GM19452 (cell line): ENCODE measurements around the gene CDH12.
A peak's percentile ranks its signal among the peaks of the same experiment; 100 is the strongest.
"Not testable (repeated sequence)": the region's sequence is repeated elsewhere in the genome, so short reads cannot be mapped to it uniquely, and the experiment has no call there.

Source experiments
- ATAC-seq: cut with Tn5 transposase; IDR thresholded peaks from one replicate; pipeline ENCODE4 v1.9.1; 2021; ENCODE audit not compliant: unreplicated experiment

CDH12 gene

DNA sequence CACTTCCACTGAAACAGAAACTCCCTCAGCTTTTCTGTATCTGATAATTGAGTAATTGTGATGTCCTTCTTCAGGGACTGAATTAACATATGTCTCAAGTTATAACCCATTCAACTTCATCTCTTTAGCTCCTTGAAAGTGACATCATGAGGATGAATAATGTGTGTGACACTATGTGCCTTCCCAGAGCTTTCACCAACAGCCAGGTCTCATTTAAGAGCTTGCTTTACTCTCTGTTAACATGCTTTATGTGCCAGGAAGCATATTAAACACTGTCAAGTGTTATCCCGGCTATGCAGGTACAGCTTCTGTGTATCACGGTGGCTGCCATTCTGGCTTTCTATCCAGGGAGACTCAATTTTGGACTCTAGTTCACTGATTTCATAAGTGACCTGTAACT is 799.9 kb downstream of the CDH12 start:
- no peak for ATAC-seq

DNA sequence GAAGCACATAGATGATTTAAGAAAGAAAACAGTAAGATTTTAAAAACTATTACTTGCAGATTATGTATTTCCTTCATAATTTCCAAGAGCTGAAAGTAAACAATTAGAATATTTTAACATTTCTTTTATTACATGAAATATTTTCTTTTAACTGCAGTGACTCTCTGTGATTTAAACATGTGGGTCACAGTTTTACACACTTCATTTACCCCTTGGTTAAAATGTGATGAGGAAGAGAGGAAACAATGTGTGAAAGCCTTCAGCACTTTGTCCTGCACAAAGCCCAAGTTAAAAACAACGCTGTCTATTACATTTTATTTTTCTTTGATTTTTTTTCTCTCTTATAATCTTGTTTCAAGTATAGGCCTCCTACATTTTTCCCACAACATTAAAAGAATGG is 801.3 kb downstream of the CDH12 start:
- no peak for ATAC-seq

DNA sequence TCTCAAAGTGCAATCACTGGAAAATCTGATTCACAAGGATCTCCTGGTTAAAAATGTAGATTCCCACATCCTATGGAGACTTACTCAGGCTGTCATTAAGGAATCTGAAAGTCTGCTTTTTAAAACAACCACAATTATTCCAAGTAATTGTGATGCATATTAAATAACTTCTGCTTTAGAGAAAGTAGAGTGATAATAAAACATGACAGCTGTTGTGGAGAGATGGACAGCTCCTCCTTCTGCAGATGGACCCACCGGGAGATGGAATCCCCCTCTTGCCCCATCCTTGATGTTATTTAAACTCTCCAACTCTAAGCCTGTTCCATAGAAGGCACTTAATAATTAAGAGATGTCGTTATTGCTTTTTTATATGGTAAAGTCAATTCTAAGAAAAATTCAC is 802.2 kb downstream of the CDH12 start:
- ATAC-seq, result no peak

DNA sequence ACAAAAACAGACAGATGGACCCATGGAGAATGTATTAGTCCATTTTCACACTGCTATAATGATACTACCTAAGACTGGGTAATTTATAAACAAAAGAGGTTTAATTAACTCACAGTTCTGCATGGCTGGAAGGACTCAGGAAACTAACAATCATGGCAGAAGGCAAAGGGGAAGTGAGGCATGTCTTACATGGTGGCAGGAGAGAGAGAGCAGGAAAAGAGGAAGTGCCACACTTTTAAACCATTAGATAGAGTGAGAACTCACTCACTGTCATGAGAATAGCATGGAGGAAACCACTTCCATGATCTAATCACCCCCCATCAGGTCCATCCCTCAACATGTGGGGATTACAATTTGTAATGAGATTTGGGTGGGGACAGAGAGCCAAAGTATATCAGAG is 808.9 kb downstream of the CDH12 start:
- ATAC-seq, result no peak

DNA sequence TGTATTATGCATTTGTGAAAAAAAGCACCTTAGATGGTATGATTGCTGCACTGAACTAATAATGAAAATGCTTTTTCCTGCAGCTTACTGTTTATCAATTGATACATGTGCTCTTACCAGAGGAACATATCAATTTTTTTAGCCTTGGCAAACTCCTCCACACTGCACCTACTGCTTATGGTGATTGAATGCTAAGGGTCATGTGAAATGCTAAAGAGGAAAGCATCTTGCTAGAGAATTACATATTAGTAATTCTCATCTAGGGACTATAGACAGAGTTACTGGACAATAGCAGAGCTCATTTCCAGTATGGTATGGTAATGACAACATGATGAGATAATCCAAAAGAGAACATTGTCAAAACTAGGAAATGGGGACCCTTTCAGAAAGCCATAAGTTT is 817.1 kb downstream of the CDH12 start:
- no peak for ATAC-seq

DNA sequence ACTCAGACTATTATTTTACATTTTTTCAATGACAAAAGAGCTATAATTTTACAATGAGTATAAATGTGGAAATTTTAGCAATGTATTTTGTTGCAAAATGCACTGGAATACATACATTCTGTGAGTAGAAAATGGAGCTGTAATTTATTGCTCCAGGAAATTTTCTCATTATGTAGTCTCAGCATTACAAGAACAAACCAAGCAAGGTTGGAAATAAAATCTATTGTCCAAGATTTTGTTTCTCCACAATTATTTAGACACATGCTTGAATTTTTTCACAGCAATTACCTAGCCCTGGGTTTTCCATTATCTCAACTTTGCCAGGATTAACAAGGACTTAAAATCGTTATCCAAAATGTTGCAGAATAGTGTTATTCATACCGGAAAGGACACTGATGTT is 820.1 kb downstream of the CDH12 start:
- ATAC-seq, result no peak

DNA sequence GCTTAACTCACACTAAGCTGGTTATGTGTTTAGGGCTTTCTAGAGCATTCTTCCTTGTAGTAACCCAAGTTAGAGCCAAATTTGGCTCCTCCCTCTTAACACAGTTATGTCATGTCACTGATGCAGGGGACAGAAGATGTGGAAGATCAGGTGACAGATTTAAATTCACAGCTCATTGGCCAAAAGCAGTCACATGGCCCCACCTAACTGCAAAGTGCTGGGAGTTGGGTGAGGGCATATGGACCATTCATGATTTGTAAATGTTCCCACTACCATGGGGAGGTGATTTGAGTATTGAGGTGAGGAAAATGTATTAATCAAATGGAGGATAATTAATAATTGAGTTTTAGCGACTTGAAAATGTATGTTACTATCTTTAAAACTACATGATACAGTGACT is 829.4 kb downstream of the CDH12 start:
- no peak for ATAC-seq

DNA sequence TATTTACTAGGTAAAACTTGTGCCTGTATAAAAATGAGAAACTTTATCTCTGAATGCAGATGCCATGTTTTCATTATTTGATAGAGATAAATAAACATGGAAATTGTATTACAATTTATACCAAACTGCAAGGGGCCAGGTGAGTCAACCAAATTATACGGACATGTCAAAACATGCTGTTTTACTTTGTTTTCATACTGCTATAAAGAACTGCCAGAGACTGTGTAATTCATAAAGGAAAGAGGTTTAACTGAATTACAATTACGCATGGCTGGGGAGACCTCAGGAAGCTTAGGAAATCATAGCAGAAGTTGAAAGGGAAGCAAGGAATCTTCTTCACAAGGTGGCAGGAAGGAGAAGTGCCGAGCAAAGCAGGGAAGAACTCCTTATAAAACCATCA is 840.3 kb downstream of the CDH12 start:
- not testable (repeated sequence) for ATAC-seq

DNA sequence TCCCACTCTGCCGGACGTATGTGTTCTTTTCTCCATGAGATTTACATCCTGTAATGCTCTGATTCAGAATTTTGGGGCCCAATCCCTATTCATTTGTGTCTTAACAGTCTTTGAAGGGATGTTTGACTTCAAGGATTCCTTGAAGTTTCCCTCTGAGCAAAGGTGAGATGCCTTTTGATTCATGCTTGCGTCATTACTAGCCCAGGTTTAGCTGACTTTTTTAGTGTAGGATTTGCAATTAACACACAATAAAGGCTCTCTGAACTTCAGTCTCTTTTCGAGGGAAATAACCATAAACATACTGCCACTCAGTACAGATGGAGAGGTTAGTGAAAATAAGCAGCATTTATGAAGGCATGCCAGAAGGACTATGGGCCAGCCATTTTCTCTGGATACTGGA is 842.3 kb downstream of the CDH12 start:
- ATAC-seq, result not testable (repeated sequence)

DNA sequence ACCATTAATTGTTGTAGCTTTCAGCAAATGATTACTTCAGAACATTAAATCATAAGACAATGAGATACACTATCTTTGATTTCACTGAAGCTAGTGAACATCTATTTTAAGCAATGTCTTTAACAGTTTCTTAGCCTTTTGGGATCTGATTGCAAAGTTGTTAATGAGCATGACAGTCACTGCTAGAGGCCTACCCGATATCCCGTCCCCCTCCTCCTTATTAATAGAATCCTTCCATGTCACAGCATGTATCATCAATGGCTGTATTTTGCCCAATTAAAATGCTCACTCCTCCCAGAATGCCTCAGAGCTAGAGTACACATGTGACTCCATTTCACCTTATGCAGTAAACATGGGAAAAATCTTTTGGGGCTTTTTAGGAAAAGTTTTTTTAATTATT is 852.0 kb downstream of the CDH12 start:
- ATAC-seq, result not testable (repeated sequence)

DNA sequence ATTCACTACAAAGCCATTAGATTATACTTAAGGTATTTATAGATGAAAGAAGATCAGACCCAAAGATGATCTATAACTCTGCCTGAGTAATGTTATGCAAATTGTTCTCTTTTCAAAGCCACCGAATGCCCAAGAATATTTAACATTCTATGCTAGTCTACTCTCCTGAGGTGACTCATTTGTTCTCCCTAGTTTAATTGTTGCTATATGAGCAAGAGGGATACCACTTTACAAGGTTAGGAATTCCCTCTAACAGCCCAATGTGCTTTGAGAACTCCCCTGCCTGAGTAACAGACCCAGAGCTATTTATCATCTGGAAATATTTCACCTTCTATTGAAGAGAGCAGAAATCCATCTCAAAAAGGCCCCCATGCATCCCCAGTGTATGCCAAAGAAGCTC is 867.3 kb downstream of the CDH12 start:
- not testable (repeated sequence) for ATAC-seq

DNA sequence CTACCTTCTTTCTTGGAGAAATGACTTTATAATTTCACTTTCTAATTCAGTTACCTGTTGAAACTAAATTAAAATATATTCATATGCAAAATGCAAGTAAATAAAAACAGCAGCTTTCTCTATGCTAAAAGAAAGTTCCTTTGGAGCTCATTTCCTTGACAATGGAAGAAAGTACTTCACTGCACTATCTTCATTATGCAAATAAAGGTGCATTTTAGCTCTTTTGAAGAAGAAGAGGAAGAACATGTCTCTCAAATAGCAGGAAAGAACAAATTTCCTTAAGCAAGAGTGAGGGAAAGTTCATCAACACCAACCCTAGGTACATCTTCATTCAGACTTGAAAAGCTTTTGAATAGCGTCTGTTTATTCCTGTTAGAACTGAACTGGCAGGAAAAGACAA is 901.6 kb downstream of the CDH12 start:
- not testable (repeated sequence) for ATAC-seq

DNA sequence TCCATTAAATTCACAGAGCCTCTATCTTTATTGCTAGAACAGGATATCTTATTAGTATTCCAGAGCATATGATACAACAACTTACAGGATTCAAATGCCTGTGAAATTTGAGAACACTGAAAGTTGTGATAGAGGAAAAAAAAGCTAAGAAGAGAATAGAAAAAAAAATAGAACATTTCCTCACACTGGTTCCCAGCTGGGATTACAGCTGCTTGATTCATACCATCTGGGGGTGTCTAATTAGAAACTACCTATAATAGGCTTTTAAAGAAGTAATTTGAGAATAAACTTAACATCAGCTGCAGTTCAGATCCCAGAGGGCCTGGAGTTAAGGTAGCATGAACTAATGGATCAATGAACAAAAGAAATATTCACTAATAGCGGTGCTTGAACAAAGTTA is 922.0 kb downstream of the CDH12 start:
- ATAC-seq, result no peak

DNA sequence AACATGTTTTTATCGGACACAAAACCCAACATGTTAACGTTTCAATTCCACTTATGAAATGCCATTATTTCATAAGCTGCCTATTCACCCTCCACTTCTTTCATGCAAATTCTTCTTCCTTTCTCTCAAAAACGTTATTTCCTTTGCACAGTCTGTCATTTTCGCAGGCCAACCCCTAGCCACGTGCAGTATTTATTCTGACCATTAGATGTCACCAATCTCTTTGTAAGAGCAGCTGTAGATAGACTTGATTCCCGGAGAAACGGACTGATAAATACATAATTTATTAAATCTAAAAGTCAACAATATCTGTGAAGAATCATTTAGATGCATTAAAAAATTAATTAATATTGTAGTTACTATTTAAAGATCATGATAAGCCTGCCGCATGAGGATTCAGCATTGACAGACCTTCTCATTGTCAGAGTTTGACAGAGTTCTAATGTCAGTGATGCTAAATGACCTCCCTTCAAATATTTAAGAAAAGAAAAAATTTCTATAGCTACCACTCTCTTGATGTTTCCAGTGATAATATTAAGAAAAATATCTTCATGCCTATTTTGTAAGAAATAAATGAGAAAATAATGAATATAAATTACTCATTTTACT is 933.6 kb downstream of the CDH12 start:
- ATAC-seq, result peak; percentile 90

DNA sequence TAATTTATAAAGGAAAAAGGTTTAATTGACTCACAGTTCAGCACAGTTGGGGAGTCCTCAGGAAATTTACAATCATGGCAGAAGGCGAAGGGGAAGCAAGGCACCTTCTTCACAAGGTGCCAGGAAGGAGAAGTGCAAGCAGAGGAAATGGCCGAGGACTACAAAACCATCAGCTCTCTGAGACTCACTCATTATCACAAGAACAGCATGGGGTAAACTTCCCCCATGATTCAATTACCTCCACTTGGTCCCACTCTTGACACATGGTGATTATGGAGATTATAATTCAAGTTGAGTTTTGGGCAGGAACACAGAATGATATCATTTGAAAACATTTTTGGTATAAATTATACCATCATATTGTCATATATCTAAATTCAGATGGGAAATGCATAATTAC is 934.7 kb downstream of the CDH12 start:
- ATAC-seq, result no peak

DNA sequence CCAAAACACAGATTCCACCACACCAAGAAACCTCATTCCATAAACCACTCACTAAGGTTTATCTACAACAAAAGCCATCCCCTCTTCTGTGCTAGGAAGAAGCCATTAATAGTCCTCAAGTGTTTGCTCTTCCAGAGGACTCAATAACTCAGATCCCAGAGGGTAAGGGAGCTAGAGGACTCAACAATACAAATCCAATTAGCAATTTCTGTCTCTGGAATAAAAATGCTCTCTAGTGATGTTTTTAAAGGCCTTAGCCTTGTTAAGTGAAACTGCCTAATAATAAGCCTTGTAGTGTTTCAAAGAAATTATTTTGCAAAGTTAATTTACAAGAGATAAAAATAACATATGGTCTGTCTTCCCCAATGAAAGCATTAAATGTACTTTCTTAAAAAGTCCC is 942.4 kb downstream of the CDH12 start:
- no peak for ATAC-seq

DNA sequence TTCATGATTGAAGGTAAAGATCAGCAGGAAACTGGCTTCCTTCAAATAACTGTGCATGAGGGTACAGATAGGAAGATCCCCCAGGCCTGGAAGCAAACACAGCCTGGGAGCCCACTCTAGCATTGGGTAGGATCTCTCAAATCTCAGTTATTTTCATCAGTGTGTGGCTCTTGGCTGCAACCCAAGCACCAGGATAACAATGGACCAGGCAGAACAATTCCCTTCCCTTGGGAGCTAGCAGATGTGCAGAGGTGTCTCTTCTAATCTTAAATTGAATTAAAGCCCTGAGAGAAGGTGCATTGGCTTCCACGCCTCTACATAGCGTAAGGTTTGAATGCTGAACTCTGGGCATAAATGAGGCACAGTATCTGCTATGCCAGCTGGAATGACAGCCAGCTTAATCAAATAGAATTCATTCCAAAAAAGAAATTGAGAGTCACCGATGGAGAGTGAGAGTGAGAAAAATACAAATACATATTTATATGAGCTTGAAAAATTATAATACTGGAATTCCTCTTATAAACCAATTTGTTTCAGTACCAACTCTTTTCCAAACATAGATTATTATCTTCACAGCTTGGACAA is 957.3 kb downstream of the CDH12 start:
- no peak for ATAC-seq

DNA sequence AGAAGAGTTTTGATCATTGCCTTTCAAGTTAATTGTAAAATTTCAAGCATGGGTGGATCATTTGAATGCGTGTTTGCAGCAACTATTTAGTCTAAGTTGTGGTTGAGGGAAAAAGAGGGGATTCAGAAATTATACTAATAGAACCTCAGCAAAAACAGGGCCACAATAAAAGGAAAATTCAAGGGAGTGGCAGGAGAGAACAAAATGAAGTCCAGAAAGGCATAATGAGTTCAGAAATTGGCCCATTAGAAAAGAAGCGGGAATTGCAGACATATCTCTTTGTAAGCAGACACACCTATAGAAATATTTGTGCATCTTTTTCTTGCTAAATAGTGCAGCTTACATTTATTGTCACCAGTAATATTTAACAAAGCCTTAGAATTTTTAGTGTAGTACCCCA is 960.0 kb downstream of the CDH12 start:
- ATAC-seq, result no peak

DNA sequence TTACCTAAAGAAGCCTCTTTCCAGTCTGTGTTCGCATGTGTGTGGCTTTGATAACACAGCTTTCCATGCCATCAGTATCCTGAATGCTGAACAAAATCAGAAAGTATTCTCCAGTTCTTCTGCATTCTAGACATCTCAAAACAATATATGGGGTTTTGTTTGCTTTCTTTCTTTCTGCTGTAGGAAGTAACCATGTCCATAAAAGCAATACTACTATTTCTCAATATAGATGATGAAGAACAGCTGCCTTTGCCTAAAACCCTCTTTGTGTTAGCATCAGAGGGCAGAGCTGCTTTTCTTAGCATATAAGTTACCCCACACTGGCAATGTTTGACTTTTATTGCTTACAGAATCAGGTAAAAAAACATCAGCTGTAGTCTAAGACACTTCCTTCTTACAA is 963.6 kb downstream of the CDH12 start:
- no peak for ATAC-seq

DNA sequence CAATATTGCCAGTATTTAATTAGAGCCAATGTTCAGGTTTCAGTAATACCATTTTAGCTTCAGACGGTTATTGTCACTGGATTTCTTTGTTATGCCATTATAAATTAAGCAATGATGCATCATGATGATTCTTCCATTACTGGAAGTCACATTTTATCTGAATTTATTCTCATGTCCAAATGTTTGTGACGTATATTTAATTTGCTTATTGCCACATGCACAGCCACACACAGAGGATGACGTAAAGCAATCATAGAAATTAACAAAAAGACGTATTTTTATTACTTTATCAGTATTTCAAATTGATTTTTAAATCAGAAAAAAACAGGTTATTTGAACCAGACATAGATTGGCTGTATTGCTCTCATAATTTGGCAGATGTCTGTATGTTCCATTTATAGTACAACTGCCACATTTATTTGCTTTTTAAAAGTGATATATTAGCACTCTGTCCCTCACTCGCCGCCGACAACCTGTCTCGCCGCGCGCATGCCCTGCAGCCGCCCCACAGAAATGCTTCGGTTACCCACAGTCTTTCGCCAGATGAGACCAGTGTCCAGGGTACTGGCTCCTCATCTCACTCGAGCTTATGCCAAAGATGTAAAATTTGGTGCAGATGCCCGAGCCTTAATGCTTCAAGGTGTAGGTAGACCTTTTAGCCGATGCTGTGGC is 970.9 kb downstream of the CDH12 start:
- ATAC-seq, result no peak

DNA sequence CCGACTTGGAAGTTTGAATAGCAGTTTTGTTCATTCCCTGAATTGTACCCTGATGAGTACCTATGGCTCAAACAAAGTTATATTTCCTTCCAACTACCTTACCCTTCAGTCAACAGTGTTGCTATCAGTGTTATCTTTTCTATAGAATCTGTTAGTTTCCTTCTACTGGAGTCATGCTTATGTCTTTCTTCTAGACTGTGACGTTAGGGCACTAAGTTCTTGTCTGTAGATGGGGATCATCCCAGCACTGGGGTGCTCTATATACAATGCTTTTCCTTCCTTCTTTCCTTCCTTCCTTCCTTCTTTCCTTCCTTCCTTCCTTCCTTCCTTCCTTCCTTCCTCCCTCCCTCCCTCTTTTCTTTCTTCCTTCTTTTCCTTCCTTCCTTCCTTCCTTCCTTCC is 973.0 kb downstream of the CDH12 start:
- ATAC-seq, result no peak

DNA sequence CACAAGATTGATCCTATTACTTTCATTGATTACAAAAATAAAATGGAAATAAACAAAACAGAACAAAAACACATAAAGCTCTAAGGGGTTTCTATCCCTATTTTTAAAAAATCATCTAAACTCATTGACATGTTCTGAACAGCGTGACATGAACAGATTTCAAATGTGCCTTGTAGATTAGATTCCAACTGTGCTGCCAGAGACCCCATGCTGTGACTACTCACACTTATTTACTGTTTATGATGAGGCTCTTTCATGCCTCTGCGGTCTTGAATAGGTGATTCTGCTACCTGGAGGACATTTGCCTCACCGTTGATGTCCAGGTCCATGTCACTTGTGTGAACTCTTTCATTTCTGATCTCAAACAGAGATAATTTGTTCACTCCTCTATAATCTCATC is 990.2 kb downstream of the CDH12 start:
- no peak for ATAC-seq

DNA sequence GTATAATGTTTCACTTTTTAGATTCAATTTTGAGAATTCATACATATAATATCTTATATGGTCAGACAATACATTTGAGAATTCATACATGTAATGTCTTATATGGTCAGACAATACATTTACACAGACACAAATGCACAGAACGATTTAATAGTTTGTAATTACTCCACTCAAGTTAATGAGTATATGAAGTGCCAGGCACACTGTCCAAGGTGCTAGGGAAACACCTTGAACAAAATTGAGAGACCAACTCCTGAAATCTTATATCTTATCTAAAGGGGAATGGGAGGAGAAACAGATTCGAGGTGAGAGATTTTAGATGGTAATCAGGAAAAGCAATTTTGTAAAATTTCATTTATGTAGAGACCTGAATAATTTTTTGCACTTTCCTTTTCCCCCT is 994.7 kb downstream of the CDH12 start:
- no peak for ATAC-seq
